Liver (tissue), 9 donors: ENCODE results near the gene ERCC4. TPM values are rescaled to one million over a fixed set of nuclear protein-coding genes. Genes with fewer than 3 reads are reported as not detected.

Experiments
- DNase-seq: peaks from one replicate; pipeline ENCODE4 v3.0.0-alpha.2; 2017; ENCODE audit warnings: low spot score
- H3K27ac ChIP-seq, 2 donors: one replicate each; pipeline ENCODE4 v1.7.0; 2013; ENCODE audit warnings: inconsistent platforms in 2 of 2, low read length in 2 of 2, control low read depth in 1 of 2, low read depth in 1 of 2, mild to moderate bottlenecking in 1 of 2
- H3K27me3 ChIP-seq, 4 donors: one replicate each; pipeline versions ENCODE4 v1.6.1 to v1.7.0; 2013; ENCODE audit warnings: low read length in 3 of 4, inconsistent platforms in 1 of 4, mild to moderate bottlenecking in 1 of 4, moderate library complexity in 1 of 4; ENCODE audit not compliant: control insufficient read depth in 4 of 4, insufficient read depth in 4 of 4
- H3K36me3 ChIP-seq, 4 donors: one replicate each; pipeline versions ENCODE4 v1.6.1 to v1.7.0; 2013; ENCODE audit warnings: low read length in 3 of 4, mild to moderate bottlenecking in 3 of 4, low read depth in 1 of 4, moderate library complexity in 1 of 4; ENCODE audit not compliant: control insufficient read depth in 4 of 4, insufficient read depth in 3 of 4
- H3K4me1 ChIP-seq, 4 donors: one replicate each; pipeline versions ENCODE4 v1.6.1 to v1.7.0; 2013; ENCODE audit warnings: low read length in 3 of 4, mild to moderate bottlenecking in 3 of 4, moderate library complexity in 1 of 4; ENCODE audit not compliant: control insufficient read depth in 4 of 4, insufficient read depth in 4 of 4
- H3K4me3 ChIP-seq, 3 donors: one replicate each; pipeline versions ENCODE4 v1.6.1 to v1.7.0; 2013; ENCODE audit warnings: low read length in 3 of 3, control low read depth in 1 of 3, low read depth in 1 of 3, mild to moderate bottlenecking in 1 of 3
- H3K9ac ChIP-seq, 2 donors: one replicate each; pipeline ENCODE4 v1.7.0; 2013; ENCODE audit warnings: low read length in 2 of 2, mild to moderate bottlenecking in 2 of 2, moderate library complexity in 2 of 2, control low read depth in 1 of 2, low read depth in 1 of 2
- H3K9me3 ChIP-seq, 4 donors: one replicate each; pipeline versions ENCODE4 v1.6.1 to v1.7.0; 2013; ENCODE audit warnings: low read length in 3 of 4; ENCODE audit not compliant: control insufficient read depth in 4 of 4
- EGR1 ChIP-seq, 2 donors: IDR thresholded peaks; 2 replicates each; pipeline ENCODE4 v1.6.1; 2016 to 2018; ENCODE audit warnings: antibody characterized with exemption in 2 of 2, low read depth in 2 of 2
- FOXA1 ChIP-seq: IDR thresholded peaks from 2 replicates; pipeline ENCODE4 v1.6.1; 2016; ENCODE audit warnings: antibody characterized with exemption
- FOXA2 ChIP-seq: IDR thresholded peaks from 2 replicates; pipeline ENCODE4 v1.6.1; 2016; ENCODE audit warnings: antibody characterized with exemption
- GABPA ChIP-seq, 2 donors: IDR thresholded peaks in 1 of 2; conservative IDR thresholded peaks in 1 of 2; 2 replicates each; pipeline ENCODE4 v1.6.1; 2016; ENCODE audit warnings: antibody characterized with exemption in 2 of 2, mild to moderate bottlenecking in 1 of 2, moderate library complexity in 1 of 2
- HNF4A ChIP-seq, 2 donors: conservative IDR thresholded peaks; 2 replicates each; pipeline ENCODE4 v1.6.1; 2016; ENCODE audit warnings: antibody characterized with exemption in 2 of 2, mild to moderate bottlenecking in 2 of 2
- HNF4G ChIP-seq: IDR thresholded peaks from 2 replicates; pipeline ENCODE4 v1.6.1; 2016; ENCODE audit warnings: antibody characterized with exemption
- JUND ChIP-seq, 2 donors: IDR thresholded peaks; 2 replicates each; pipeline ENCODE4 v1.6.1; 2016; ENCODE audit warnings: antibody characterized with exemption in 2 of 2
- NR2F2 ChIP-seq: IDR thresholded peaks from 2 replicates; pipeline ENCODE4 v1.6.1; 2016; ENCODE audit warnings: antibody characterized with exemption
- RAD21 ChIP-seq, 2 donors: IDR thresholded peaks; 2 replicates each; pipeline ENCODE4 v1.6.1; 2016; ENCODE audit warnings: antibody characterized with exemption in 2 of 2, mild to moderate bottlenecking in 2 of 2
- RXRA ChIP-seq, 2 donors: IDR thresholded peaks; 2 replicates each; pipeline ENCODE4 v1.6.1; 2017 to 2018; ENCODE audit warnings: antibody characterized with exemption in 2 of 2, mild to moderate bottlenecking in 1 of 2
- SP1 ChIP-seq: IDR thresholded peaks from 2 replicates; pipeline ENCODE4 v1.6.1; 2018; ENCODE audit warnings: antibody characterized with exemption, mild to moderate bottlenecking
- YY1 ChIP-seq: IDR thresholded peaks from 2 replicates; pipeline ENCODE4 v1.6.1; 2016; ENCODE audit warnings: antibody characterized with exemption, mild to moderate bottlenecking
- WGBS: extraction: QIAGEN DNeasy Blood & Tissue Kit; methylation state at CpG from one replicate; pipeline ENCODE4 v1.1.7; 2013; 5-methylcytosine and 5-hydroxymethylcytosine counted together
- polyA plus RNA-seq, 2 donors: library from polyadenylated mRNA; stranded (reverse) in 1 of 2; unstranded in 1 of 2; fragments of 200-250 nt in 1 of 2; fragments of >200 nt in 1 of 2; fragmentation: Nextera tagmentation in 1 of 2; extraction: Ambion mirVana in 1 of 2; gene quantifications; one replicate each; pipeline versions ENCODE4 v1.2.1 to v1.2.3, GENCODE V29; 2013 to 2015
- total RNA-seq, 2 donors: library from RNA; depleted of rRNA; stranded (reverse); fragments of >200 nt; gene quantifications; one replicate each; pipeline ENCODE4 v1.2.3, GENCODE V29; 2014
- TF ChIP-seq, protein P1 (sequence below): IDR thresholded peaks from 2 replicates; pipeline ENCODE4 v1.6.1; 2016; ENCODE audit warnings: antibody characterized with exemption
- TF ChIP-seq, protein P2 (sequence below): IDR thresholded peaks from 2 replicates; pipeline ENCODE4 v1.6.1; 2016; ENCODE audit warnings: antibody characterized with exemption, mild to moderate bottlenecking
- TF ChIP-seq, protein P3 (sequence below): IDR thresholded peaks from 2 replicates; pipeline ENCODE4 v1.6.1; 2016; ENCODE audit warnings: antibody characterized with exemption
- TF ChIP-seq, protein P4 (sequence below): IDR thresholded peaks from 2 replicates; pipeline ENCODE4 v1.6.1; 2016; ENCODE audit warnings: antibody characterized with exemption
- donor health status: healthy.
- donor health status: healthy.
- donor health status: healthy.
- donor health status: healthy.
- donor health status: healthy.

ERCC4 gene
- total and polyA plus RNA-seq, 4 donors, result 1.6 to 11.1 (median 4.9) TPM

DNA sequence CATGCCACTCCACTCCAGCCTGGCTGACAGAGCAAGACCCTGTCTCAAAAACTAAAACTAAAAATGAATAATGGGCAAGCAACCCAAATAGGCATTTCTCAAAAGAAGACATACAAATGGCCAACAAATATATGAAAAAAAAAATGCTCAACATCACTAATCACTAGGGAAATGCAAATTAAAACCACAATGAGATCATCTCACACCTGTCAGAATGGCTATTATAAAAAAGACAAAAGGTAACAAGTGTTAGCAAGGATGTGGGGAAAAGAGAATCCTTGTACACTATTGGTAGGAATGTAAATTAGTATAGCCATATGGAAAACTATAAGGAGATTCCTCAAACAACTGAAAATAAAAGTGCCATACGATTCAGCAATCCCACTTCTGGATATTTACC is 7.1 kb upstream of the ERCC4 start:
- no peak for DNase-seq
- 49% methylated on average over 1 of the region's 1 CpG for WGBS
- H3K36me3 ChIP-seq, result no peaks in the 10 kb centered on the region
- H3K27me3 ChIP-seq, result no peaks in the 10 kb centered on the region
- no peak overlapping the region for H3K4me3 ChIP-seq
- peak overlapping the region; percentile 28 for H3K27ac ChIP-seq
- H3K9me3 ChIP-seq, result no peaks in the 10 kb centered on the region
- H3K4me1 ChIP-seq, result peaks cover 7 to 28% (median 19%) of the 10 kb centered on the region in 4 donors
- TF ChIP-seq, protein P1, sequence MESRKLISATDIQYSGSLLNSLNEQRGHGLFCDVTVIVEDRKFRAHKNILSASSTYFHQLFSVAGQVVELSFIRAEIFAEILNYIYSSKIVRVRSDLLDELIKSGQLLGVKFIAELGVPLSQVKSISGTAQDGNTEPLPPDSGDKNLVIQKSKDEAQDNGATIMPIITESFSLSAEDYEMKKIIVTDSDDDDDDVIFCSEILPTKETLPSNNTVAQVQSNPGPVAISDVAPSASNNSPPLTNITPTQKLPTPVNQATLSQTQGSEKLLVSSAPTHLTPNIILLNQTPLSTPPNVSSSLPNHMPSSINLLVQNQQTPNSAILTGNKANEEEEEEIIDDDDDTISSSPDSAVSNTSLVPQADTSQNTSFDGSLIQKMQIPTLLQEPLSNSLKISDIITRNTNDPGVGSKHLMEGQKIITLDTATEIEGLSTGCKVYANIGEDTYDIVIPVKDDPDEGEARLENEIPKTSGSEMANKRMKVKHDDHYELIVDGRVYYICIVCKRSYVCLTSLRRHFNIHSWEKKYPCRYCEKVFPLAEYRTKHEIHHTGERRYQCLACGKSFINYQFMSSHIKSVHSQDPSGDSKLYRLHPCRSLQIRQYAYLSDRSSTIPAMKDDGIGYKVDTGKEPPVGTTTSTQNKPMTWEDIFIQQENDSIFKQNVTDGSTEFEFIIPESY, result no peak
- TF ChIP-seq HNF4G, result no peak
- TF ChIP-seq RXRA (IDR thresholded peaks at IDR 0.05), result no peak
- no peak for TF ChIP-seq FOXA2
- TF ChIP-seq, protein P2, sequence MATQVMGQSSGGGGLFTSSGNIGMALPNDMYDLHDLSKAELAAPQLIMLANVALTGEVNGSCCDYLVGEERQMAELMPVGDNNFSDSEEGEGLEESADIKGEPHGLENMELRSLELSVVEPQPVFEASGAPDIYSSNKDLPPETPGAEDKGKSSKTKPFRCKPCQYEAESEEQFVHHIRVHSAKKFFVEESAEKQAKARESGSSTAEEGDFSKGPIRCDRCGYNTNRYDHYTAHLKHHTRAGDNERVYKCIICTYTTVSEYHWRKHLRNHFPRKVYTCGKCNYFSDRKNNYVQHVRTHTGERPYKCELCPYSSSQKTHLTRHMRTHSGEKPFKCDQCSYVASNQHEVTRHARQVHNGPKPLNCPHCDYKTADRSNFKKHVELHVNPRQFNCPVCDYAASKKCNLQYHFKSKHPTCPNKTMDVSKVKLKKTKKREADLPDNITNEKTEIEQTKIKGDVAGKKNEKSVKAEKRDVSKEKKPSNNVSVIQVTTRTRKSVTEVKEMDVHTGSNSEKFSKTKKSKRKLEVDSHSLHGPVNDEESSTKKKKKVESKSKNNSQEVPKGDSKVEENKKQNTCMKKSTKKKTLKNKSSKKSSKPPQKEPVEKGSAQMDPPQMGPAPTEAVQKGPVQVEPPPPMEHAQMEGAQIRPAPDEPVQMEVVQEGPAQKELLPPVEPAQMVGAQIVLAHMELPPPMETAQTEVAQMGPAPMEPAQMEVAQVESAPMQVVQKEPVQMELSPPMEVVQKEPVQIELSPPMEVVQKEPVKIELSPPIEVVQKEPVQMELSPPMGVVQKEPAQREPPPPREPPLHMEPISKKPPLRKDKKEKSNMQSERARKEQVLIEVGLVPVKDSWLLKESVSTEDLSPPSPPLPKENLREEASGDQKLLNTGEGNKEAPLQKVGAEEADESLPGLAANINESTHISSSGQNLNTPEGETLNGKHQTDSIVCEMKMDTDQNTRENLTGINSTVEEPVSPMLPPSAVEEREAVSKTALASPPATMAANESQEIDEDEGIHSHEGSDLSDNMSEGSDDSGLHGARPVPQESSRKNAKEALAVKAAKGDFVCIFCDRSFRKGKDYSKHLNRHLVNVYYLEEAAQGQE, result no peak
- TF ChIP-seq, protein P3, sequence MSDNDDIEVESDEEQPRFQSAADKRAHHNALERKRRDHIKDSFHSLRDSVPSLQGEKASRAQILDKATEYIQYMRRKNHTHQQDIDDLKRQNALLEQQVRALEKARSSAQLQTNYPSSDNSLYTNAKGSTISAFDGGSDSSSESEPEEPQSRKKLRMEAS, result no peak
- TF ChIP-seq SP1, result no peak
- H3K9ac ChIP-seq, result no peak overlapping the region

DNA sequence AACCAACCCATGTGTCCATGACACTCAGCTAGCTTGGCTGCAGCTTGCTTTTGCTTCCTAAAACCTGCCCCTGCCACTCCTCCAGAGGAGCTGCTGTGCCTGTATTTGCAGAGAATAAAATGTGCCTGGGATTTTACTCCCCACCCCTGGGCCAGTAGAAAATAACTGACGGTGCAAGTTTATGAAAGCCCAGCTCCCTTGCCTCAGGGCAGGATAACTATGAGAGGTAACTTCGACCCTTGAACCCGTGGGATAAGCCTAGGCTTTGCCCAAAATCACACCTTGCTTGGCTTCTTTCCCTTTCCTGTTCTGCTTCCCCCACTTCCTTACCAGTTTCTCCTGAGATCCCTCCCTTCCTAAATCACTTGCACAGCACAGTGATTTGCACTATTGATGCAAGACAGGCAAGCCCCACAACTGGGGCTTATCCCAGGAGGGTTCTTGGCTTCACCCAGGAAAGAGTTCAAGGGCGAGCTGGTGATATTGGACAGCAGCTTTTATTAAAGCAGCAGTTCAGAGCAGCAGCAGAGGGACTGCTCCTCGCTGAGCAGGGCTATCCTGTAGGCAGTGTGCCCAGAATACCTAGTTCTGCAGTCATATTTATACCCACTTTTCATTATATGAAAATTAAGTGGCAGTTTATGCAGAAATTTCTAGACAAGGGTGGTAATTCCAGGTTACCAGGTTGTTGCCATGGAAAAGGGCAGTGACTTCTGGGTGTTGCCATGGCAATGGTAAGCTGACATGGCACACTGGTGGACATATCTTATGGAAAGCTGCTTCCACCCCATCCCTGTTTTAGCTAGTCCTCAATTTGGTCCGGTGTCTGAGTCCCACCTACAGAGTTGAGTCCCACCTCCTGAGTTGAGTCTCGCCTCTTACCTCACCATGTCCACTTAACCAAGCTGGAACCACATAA is 6.3 kb upstream of the ERCC4 start:
- no peaks in the 10 kb centered on the region for H3K27me3 ChIP-seq
- H3K36me3 ChIP-seq, result no peaks in the 10 kb centered on the region
- peaks cover 7 to 28% (median 19%) of the 10 kb centered on the region in 4 donors for H3K4me1 ChIP-seq
- H3K9me3 ChIP-seq, result no peaks in the 10 kb centered on the region
- WGBS, result 44% methylated on average over 7 of the region's 7 CpGs
- no peak overlapping the region for H3K4me3 ChIP-seq
- peak overlapping the region; percentile 28 for H3K27ac ChIP-seq
- no peak for DNase-seq
- no peak overlapping the region for H3K9ac ChIP-seq
- TF ChIP-seq NR2F2 (no peak), FOXA1 (no peak), YY1 (peak; percentile 26), HNF4G (peak; percentile 56), RXRA (IDR thresholded peaks at IDR 0.05) (peak; percentile 68 to 76), HNF4A (conservative IDR thresholded peaks at IDR 0.05) (peak; percentile 86), GABPA (IDR thresholded peaks at IDR 0.05 in 1 of 2, conservative IDR thresholded peaks at IDR 0.05 in 1 of 2) (peak in 1 of 2 donors; percentile 29), FOXA2 (peak; percentile 6), SP1 (peak; percentile 79), JUND (IDR thresholded peaks at IDR 0.05) (peak in 1 of 2 donors; percentile 54), RAD21 (IDR thresholded peaks at IDR 0.05) (peak in 1 of 2 donors; percentile 30), EGR1 (IDR thresholded peaks at IDR 0.05; ENCODE audit: low read depth in 2 of 2) (peak; percentile 32 to 70)
- TF ChIP-seq, protein P1, result no peak
- TF ChIP-seq, protein P3, result peak; percentile 82
- TF ChIP-seq, protein P4, sequence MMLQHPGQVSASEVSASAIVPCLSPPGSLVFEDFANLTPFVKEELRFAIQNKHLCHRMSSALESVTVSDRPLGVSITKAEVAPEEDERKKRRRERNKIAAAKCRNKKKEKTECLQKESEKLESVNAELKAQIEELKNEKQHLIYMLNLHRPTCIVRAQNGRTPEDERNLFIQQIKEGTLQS, result peak; percentile 12
- TF ChIP-seq, protein P2, result peak; percentile 71
